KMS-11 (cell line): ENCODE data around the gene ITPR1.

Experiments
- H2AFZ ChIP-seq: fragments of 200-600 bp; sonication (generic); 2 replicates; pipeline ENCODE4 v1.6.1; 2016; ENCODE audit warnings: antibody characterized with exemption, mixed run types, low read depth
- H3K27ac ChIP-seq: fragments of 200-600 bp; sonication (generic); 2 replicates; pipeline ENCODE4 v1.6.1; 2016; ENCODE audit warnings: mild to moderate bottlenecking, mixed run types
- H3K27me3 ChIP-seq: fragments of 200-600 bp; sonication (generic); 2 replicates; pipeline ENCODE4 v1.6.1; 2017; ENCODE audit warnings: mild to moderate bottlenecking, low read depth, mixed run types, moderate library complexity; ENCODE audit not compliant: insufficient read depth
- H3K36me3 ChIP-seq: fragments of 200-600 bp; sonication (generic); 2 replicates; pipeline ENCODE4 v1.6.1; 2017; ENCODE audit warnings: mild to moderate bottlenecking, mixed run types; ENCODE audit not compliant: insufficient read depth
- H3K4me1 ChIP-seq: fragments of 200-600 bp; sonication (generic); 2 replicates; pipeline ENCODE4 v1.6.1; 2016; ENCODE audit warnings: mild to moderate bottlenecking, low read depth, mixed run types; ENCODE audit not compliant: poor library complexity, severe bottlenecking
- H3K4me2 ChIP-seq: fragments of 200-600 bp; sonication (generic); 2 replicates; pipeline ENCODE4 v1.7.0; 2016; ENCODE audit warnings: mild to moderate bottlenecking, mixed run types
- H3K4me3 ChIP-seq: fragments of 200-600 bp; sonication (generic); IDR thresholded peaks from 2 replicates; pipeline ENCODE4 v1.6.1; 2017; ENCODE audit warnings: low read depth, low read length, mixed read lengths; ENCODE audit not compliant: insufficient read depth
- H3K79me2 ChIP-seq: fragments of 200-600 bp; sonication (generic); 2 replicates; pipeline ENCODE4 v1.6.1; 2016; ENCODE audit warnings: low read depth, mixed run types; ENCODE audit not compliant: insufficient read depth
- H3K9ac ChIP-seq: fragments of 200-600 bp; sonication (generic); 2 replicates; pipeline ENCODE4 v1.6.1; 2016; ENCODE audit warnings: mild to moderate bottlenecking, mixed run types
- H4K20me1 ChIP-seq: fragments of 200-600 bp; sonication (generic); 2 replicates; pipeline ENCODE4 v1.6.1; 2016; ENCODE audit warnings: mild to moderate bottlenecking, mixed run types; ENCODE audit not compliant: insufficient read depth
- CTCF ChIP-seq: fragments of 200-600 bp; sonication (generic); conservative IDR thresholded peaks from 2 replicates; pipeline ENCODE4 v1.6.1; 2017; ENCODE audit warnings: low read depth, mild to moderate bottlenecking, antibody characterized with exemption, low read length, moderate library complexity, mixed read lengths

The ITPR1 gene

GRCh38 chr3:4772171-4772804 is 279.1 kb downstream of the ITPR1 start:
- H3K4me3 ChIP-seq, result no peak overlapping the region
- no peak overlapping the region for H3K4me2 ChIP-seq
- H3K27ac ChIP-seq, result no peak overlapping the region
- H3K4me1 ChIP-seq, result peaks cover 19% of the 10 kb centered on the region
- no peak for TF ChIP-seq CTCF
- no peaks in the 10 kb centered on the region for H4K20me1 ChIP-seq
- H2AFZ ChIP-seq, result no peak overlapping the region
- no peaks in the 10 kb centered on the region for H3K27me3 ChIP-seq
- H3K9ac ChIP-seq, result no peak overlapping the region
- H3K36me3 ChIP-seq, result no peaks in the 10 kb centered on the region
- H3K79me2 ChIP-seq, result no peaks in the 10 kb centered on the region

- TF ChIP-seq CTCF, result no peak
- H4K20me1 ChIP-seq, result no peaks in the 10 kb centered on the region
- no peak overlapping the region for H3K9ac ChIP-seq
- no peaks in the 10 kb centered on the region for H3K27me3 ChIP-seq
- no peaks in the 10 kb centered on the region for H3K36me3 ChIP-seq
- no peak overlapping the region for H3K27ac ChIP-seq
- peaks cover 25% of the 10 kb centered on the region for H3K4me1 ChIP-seq
- no peaks in the 10 kb centered on the region for H3K79me2 ChIP-seq
- no peak overlapping the region for H3K4me2 ChIP-seq
- H3K4me3 ChIP-seq, result no peak overlapping the region
- no peak overlapping the region for H2AFZ ChIP-seq
Measured at GRCh38 chr3:4772858-4773257, 279.7 kb downstream of the ITPR1 start.

GRCh38 chr3:4773583-4773982 is 280.4 kb downstream of the ITPR1 start:
- Histone ChIP-seq H3K4me3 (no peak overlapping the region), H3K27ac (no peak overlapping the region), H3K27me3 (no peaks in the 10 kb centered on the region), H3K4me2 (no peak overlapping the region), H2AFZ (no peak overlapping the region), H3K9ac (no peak overlapping the region), H3K36me3 (no peaks in the 10 kb centered on the region), H3K4me1 (peaks cover 29% of the 10 kb centered on the region), H3K79me2 (no peaks in the 10 kb centered on the region), H4K20me1 (no peaks in the 10 kb centered on the region)
- no peak for TF ChIP-seq CTCF

GRCh38 chr3:4774531-4774930 is 281.4 kb downstream of the ITPR1 start:
- no peak overlapping the region for H3K27ac ChIP-seq

More at GRCh38 chr3:4774531-4774930, 281.4 kb downstream of the ITPR1 start:
- peaks cover 29% of the 10 kb centered on the region for H3K4me1 ChIP-seq
- H3K79me2 ChIP-seq, result no peaks in the 10 kb centered on the region
- no peak for TF ChIP-seq CTCF
- no peaks in the 10 kb centered on the region for H3K36me3 ChIP-seq
- no peak overlapping the region for H2AFZ ChIP-seq
- no peak overlapping the region for H3K9ac ChIP-seq
- no peaks in the 10 kb centered on the region for H4K20me1 ChIP-seq
- no peak overlapping the region for H3K4me2 ChIP-seq
- H3K4me3 ChIP-seq, result no peak overlapping the region
- H3K27me3 ChIP-seq, result no peaks in the 10 kb centered on the region
